Measurements from ENCODE around the gene HRCT1.

HRCT1 gene

DNA sequence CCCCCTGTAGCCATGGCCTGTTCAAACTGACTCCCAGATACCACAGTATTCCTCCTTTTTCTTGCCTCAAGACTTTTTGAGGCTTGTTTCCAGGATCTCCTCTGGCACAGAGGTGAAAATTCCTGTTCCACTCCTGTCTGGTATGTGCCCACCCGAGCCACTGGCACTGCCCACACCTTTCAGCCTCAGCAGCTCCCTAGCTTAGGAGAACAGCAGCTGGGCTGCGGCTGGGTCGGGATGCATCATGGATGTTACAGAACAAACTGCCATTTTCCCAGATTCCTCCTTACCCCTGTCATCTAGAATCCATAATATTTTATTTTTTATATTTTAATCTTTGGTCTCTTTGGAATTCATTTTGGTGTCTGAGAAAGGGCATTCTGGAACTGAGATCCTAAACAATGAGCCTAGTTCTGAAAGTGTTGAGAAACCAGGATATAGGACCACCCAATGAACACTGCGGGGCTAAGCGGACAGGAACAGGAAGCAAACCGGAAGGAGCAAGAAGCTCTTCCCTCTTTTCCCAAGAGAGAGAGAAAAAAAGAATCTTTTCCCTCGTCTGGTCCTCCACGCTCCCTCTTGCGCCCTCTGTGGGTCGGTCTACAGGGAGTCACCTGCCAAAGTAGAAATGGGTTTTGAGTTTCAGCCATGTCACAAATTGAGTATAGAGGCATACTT is 39.5 kb downstream of the HRCT1 start:
- DNase-seq: peak; percentile 28

DNA sequence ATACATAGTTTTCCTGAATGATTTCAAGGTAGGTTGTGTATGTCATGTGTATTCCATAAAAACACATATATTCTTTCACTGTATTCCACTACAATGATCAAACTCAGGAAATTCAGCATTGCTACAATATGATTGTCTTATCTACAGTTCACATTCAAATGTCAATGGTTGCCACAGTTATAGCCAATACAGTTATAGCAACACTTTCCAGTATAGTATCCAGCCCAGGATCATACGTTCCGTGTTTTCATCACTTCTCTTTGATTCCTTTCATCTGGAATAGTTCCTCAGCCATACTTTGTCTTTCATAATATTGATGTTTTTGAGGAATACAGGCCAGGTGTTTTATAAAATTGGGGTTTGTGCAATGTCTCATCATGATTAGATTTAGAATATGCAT is 42.4 kb downstream of the HRCT1 start:
- no peak for DNase-seq

DNA sequence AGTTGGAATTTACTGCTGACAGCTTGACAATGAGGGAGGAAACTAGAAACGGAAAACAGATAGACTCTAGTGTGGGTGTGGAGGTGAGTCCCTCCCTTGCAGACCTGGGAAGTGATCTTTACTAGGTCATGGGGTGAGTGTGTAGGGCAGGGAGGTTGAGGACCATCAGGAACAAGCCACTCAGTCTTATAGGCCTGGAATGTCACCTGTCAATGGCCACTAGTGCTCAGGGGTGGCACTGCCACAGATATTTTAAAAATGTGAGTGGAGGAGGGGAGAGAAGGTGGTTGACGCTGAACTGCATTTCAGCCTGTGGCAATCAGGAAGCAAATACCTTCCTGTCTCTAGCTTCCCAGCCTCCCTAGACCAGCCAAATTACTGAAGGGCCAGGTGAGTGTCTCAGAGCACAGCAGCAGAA is 42.9 kb downstream of the HRCT1 start:
- no peak for DNase-seq

DNA sequence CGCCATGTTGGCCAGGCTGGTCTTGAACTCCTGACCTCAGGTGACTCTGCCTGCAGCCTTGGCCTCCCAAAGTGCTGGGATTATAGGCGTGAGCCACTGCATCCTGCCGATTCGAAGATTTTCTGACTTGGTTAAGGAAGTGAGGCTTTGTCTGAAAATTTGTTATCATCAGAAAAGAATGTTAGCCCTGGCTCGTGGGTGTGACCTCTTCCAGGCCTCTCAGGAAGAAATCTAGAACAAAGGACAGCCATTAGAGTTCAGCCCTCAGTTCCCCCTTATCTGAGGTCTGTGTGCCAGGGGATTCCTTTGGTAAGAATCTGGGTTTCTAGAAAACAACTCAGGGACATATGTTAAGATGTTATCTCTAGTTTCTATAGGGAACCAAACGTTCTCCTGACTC is 45.7 kb downstream of the HRCT1 start:
- no peak for DNase-seq

DNA sequence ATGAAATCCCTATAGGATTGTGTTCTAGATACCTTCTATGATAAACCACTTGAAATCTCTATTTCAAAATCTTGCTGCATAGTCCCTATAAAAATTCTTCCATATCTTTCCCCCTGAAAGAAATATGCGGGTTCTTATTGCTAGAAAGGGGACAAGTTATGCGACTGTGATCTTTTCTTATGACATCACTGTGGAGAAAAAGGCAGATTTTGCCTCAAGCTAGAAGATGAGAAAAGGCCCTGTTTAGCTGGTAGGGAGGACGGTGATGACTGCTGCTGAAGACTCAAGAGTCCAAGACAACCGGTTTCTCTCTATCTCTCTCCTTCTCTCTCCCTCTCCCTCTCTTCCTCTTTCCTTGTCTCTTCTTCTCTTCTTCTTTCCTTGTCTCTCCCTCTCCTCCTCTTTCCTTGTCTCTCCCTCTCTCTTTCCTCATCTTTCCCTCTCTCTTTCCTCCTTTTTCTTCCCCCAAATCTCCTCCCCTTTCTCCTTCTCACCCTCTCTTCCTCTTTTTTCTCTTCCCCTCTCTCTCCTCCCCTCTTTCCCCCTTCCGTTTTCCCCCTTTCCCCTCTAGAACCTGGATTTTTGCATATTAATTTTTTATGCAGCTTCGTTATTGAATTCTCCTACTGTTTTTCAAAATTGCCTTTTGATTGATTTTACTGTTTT is 46.7 kb downstream of the HRCT1 start:
- no peak for DNase-seq

DNA sequence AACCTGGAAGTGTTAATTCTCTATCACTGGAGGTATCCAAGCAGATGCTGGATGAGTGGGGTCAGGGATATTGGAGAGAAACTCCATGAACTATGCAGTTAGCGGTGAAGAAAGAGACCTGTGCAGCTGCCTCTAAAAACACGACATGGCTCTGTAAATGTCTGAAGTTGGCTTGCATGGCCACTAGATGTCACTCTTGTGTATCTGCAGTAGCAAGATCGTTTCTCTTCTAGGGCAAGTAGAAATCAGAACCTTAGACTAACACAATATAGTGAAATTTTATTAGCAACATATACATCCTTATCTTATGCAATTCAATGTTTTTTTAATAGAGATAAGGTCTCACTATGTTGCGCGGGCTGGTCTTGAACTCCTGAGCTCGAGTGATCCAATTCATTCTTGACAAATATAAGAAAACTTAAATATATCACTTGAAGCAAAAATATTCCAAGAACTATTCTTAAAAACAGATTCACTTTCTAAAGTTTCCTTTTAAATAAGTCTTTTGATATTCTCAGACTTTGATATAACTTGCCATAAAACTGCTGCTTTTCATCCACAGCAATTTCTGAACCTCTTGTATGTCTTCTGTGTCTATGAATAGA is 49.0 kb downstream of the HRCT1 start:
- DNase-seq: peak; percentile 73

DNA sequence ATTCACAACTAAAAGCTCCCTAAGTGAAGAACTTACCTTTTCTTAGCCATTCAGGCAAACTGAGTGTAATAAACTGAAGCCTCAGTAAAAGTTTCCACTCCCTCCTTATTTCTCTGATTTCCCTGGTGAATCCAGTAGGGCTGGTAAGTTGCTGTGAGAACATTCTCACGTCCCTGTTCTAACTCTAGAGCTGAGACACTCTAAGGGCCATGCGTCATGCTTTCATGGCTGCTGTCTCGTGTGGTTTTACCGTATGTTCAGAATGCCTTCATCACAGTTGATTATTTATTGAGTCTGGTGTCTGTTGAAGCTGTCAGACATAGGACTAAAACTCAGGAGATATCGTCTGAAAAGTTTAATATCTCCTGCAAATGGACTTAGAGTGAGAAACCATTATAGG is 50.6 kb downstream of the HRCT1 start:
- no peak for DNase-seq
